Measurements from ENCODE around the gene GALNT7.

The GALNT7 gene

GRCh38 chr4:173242466-173243250 lies 74.0 kb downstream of the GALNT7 start:
- DNase-seq, result peak; percentile 46

- DNase-seq, result peak; percentile 80
Observed at GRCh38 chr4:173243321-173243720, 74.7 kb downstream of the GALNT7 start.

- no peak for DNase-seq
Observed at GRCh38 chr4:173243917-173244658, 75.5 kb downstream of the GALNT7 start.

GRCh38 chr4:173245952-173246351 lies 77.3 kb downstream of the GALNT7 start:
- DNase-seq, result no peak

- no peak for DNase-seq
Observed at GRCh38 chr4:173246719-173247118, 78.1 kb downstream of the GALNT7 start.

- DNase-seq, result no peak
Observed at GRCh38 chr4:173247321-173247720, 78.7 kb downstream of the GALNT7 start.

GRCh38 chr4:173248690-173249089 lies 80.1 kb downstream of the GALNT7 start:
- DNase-seq, result no peak

- peak; percentile 100 for DNase-seq
Observed at GRCh38 chr4:173252024-173252935, 83.7 kb downstream of the GALNT7 start.

- DNase-seq, result no peak
Observed at GRCh38 chr4:173253561-173253960, 85.0 kb downstream of the GALNT7 start.

- no peak for DNase-seq
Observed at GRCh38 chr4:173254646-173255045, 86.0 kb downstream of the GALNT7 start.

- no peak for DNase-seq
Observed at GRCh38 chr4:173256825-173257224, 88.2 kb downstream of the GALNT7 start.

- peak; percentile 28 for DNase-seq
Observed at GRCh38 chr4:173257732-173258717, 89.4 kb downstream of the GALNT7 start.

- no peak for DNase-seq
Observed at GRCh38 chr4:173258866-173259265, 90.3 kb downstream of the GALNT7 start.

GRCh38 chr4:173259310-173259709 lies 90.7 kb downstream of the GALNT7 start:
- no peak for DNase-seq

- DNase-seq, result no peak
Observed at GRCh38 chr4:173261052-173261451, 92.4 kb downstream of the GALNT7 start.

GRCh38 chr4:173262375-173262774 lies 93.8 kb downstream of the GALNT7 start:
- DNase-seq, result no peak

GRCh38 chr4:173264245-173264644 lies 95.6 kb downstream of the GALNT7 start:
- DNase-seq, result no peak

- no peak for DNase-seq
Observed at GRCh38 chr4:173264684-173265185, 96.1 kb downstream of the GALNT7 start.

GRCh38 chr4:173265751-173266150 lies 97.1 kb downstream of the GALNT7 start:
- DNase-seq, result no peak

- no peak for DNase-seq
Observed at GRCh38 chr4:173267711-173268110, 99.1 kb downstream of the GALNT7 start.

- DNase-seq, result no peak
Observed at GRCh38 chr4:173269280-173269679, 100.7 kb downstream of the GALNT7 start.
